ENCODE results near the gene KLHL28. TPM values are rescaled to one million over a fixed set of nuclear protein-coding genes. Genes with fewer than 3 reads are reported as not detected.

Gene KLHL28
- total and polyA plus RNA-seq, 2 donors (not counting 1 experiment from before 2014, with no cell fraction given): 6.1 to 9.7 TPM

DNA sequence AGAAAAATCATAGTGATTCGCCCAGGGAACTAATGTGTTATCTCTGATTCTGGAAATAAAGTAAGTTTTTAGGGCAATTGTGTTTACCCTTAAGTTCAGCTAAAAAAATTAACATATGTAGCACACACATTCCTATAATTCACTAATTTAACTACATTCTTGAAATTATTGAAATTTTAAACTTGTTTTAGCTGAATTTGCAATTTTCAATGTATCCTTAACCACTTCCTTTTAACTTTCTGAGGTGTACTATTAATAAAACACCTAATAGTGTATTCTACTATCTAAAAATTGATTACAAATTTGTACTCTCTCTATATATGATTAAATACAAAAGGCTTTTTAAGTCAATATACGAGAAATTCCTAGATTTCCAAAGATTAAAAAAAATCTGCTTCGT is 2.2 kb downstream of the KLHL28 start:
- no peak for DNase-seq (ENCODE audit: low read depth in 2 of 2)
- H3K27ac ChIP-seq (ENCODE audit: insufficient read depth, low read length): no peak overlapping the region
- H3K9me3 ChIP-seq (ENCODE audit: control insufficient read depth, insufficient read depth, low read depth, low read length): no peaks in the 10 kb centered on the region
- TF ChIP-seq EZH2 (IDR thresholded peaks at IDR 0.05; ENCODE audit: low read length, missing control alignments): no peak
- TF ChIP-seq, protein P1, sequence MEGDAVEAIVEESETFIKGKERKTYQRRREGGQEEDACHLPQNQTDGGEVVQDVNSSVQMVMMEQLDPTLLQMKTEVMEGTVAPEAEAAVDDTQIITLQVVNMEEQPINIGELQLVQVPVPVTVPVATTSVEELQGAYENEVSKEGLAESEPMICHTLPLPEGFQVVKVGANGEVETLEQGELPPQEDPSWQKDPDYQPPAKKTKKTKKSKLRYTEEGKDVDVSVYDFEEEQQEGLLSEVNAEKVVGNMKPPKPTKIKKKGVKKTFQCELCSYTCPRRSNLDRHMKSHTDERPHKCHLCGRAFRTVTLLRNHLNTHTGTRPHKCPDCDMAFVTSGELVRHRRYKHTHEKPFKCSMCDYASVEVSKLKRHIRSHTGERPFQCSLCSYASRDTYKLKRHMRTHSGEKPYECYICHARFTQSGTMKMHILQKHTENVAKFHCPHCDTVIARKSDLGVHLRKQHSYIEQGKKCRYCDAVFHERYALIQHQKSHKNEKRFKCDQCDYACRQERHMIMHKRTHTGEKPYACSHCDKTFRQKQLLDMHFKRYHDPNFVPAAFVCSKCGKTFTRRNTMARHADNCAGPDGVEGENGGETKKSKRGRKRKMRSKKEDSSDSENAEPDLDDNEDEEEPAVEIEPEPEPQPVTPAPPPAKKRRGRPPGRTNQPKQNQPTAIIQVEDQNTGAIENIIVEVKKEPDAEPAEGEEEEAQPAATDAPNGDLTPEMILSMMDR (conservative IDR thresholded peaks at IDR 0.05 in 1 of 2, IDR thresholded peaks at IDR 0.05 in 1 of 2; ENCODE audit: low read depth in 1 of 2, low read length in 2 of 2): no peak
- H3K79me2 ChIP-seq (ENCODE audit: control insufficient read depth, insufficient read depth, low read length): peaks cover 79% of the 10 kb centered on the region
- H2AFZ ChIP-seq (ENCODE audit: low read length): no peak overlapping the region
- peak overlapping the region; percentile 1 to 98 (median 81) for H3K4me3 ChIP-seq (replicated peaks in 1 of 4; ENCODE audit: control extremely low read depth in 1 of 4, insufficient read depth in 1 of 4, low read depth in 3 of 4, low read length in 4 of 4)
- H3K4me1 ChIP-seq (ENCODE audit: control insufficient read depth, extremely low read depth, insufficient read depth, low read length): peaks cover 2% of the 10 kb centered on the region
- no peaks in the 10 kb centered on the region for H4K20me1 ChIP-seq (ENCODE audit: control insufficient read depth, extremely low read depth, insufficient read depth, low read length)
- H3K4me2 ChIP-seq (ENCODE audit: extremely low read depth, insufficient read depth, low read length): peak overlapping the region; percentile 91
- no peaks in the 10 kb centered on the region for H3K27me3 ChIP-seq (ENCODE audit: control insufficient read depth, insufficient read depth, low read length)
- H3K36me3 ChIP-seq (ENCODE audit: control insufficient read depth, insufficient read depth, low read length): no peaks in the 10 kb centered on the region
- no peak overlapping the region for H3K9ac ChIP-seq (ENCODE audit: insufficient read depth, low read length)

DNA sequence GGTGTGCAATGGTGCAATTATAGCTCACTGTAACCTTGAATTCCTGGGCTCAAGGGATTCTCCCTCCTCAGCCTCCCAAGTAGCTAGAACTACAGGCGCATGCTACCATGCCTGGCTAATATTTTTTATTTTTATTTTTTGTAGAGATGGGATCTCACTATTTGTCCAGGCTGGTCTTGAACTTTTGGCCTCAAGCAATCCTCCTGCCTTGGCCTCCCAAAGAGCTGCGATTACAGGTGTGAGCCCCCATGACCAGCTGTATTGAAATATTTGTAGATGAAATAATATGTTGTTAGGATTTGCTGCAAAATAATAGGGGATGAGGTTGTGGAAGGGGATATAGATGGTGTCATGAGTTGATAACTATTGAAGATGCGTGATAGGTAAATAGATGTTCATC is 4.9 kb downstream of the KLHL28 start:
- Histone ChIP-seq H4K20me1 (ENCODE audit: control insufficient read depth, extremely low read depth, insufficient read depth, low read length) (no peaks in the 10 kb centered on the region), H3K27ac (ENCODE audit: insufficient read depth, low read length) (no peak overlapping the region), H3K4me3 (replicated peaks in 1 of 4; ENCODE audit: control extremely low read depth in 1 of 4, insufficient read depth in 1 of 4, low read depth in 3 of 4, low read length in 4 of 4) (no peak overlapping the region), H3K9me3 (ENCODE audit: control insufficient read depth, insufficient read depth, low read depth, low read length) (no peaks in the 10 kb centered on the region), H2AFZ (ENCODE audit: low read length) (no peak overlapping the region), H3K27me3 (ENCODE audit: control insufficient read depth, insufficient read depth, low read length) (no peaks in the 10 kb centered on the region), H3K4me1 (ENCODE audit: control insufficient read depth, extremely low read depth, insufficient read depth, low read length) (peaks cover 2% of the 10 kb centered on the region), H3K9ac (ENCODE audit: insufficient read depth, low read length) (no peak overlapping the region), H3K79me2 (ENCODE audit: control insufficient read depth, insufficient read depth, low read length) (peaks cover 61% of the 10 kb centered on the region), H3K4me2 (ENCODE audit: extremely low read depth, insufficient read depth, low read length) (no peak overlapping the region), H3K36me3 (ENCODE audit: control insufficient read depth, insufficient read depth, low read length) (no peaks in the 10 kb centered on the region)
- no peak for DNase-seq (ENCODE audit: low read depth in 2 of 2)
- no peak for TF ChIP-seq EZH2 (IDR thresholded peaks at IDR 0.05; ENCODE audit: low read length, missing control alignments)
- TF ChIP-seq, protein P1 (conservative IDR thresholded peaks at IDR 0.05 in 1 of 2, IDR thresholded peaks at IDR 0.05 in 1 of 2; ENCODE audit: low read depth in 1 of 2, low read length in 2 of 2): no peak

DNA sequence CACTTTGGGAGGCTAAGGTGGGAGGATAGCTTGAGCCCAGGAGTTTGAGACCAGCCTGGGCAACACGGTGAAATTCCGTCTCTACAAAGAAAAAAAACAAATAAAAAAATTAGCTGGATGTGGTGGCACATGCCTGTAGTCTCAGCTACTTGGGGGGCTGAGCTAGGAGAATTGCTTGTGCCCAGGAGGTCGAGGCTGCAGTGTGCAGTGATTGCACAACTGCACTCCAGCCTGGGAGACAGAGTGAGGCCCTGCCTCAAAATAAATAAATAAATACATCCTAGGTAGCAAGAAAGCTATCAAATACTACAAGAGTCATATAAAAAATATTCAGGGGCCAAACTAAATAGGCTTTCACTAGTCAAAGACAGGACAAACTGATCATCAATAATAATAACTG is 6.2 kb downstream of the KLHL28 start:
- Histone ChIP-seq H3K36me3 (ENCODE audit: control insufficient read depth, insufficient read depth, low read length) (no peaks in the 10 kb centered on the region), H2AFZ (ENCODE audit: low read length) (no peak overlapping the region), H3K4me3 (replicated peaks in 1 of 4; ENCODE audit: control extremely low read depth in 1 of 4, insufficient read depth in 1 of 4, low read depth in 3 of 4, low read length in 4 of 4) (no peak overlapping the region), H3K27me3 (ENCODE audit: control insufficient read depth, insufficient read depth, low read length) (no peaks in the 10 kb centered on the region), H3K79me2 (ENCODE audit: control insufficient read depth, insufficient read depth, low read length) (peaks cover 56% of the 10 kb centered on the region), H3K9ac (ENCODE audit: insufficient read depth, low read length) (no peak overlapping the region), H3K4me2 (ENCODE audit: extremely low read depth, insufficient read depth, low read length) (no peak overlapping the region), H3K27ac (ENCODE audit: insufficient read depth, low read length) (no peak overlapping the region), H3K4me1 (ENCODE audit: control insufficient read depth, extremely low read depth, insufficient read depth, low read length) (peaks cover 2% of the 10 kb centered on the region), H4K20me1 (ENCODE audit: control insufficient read depth, extremely low read depth, insufficient read depth, low read length) (no peaks in the 10 kb centered on the region), H3K9me3 (ENCODE audit: control insufficient read depth, insufficient read depth, low read depth, low read length) (no peaks in the 10 kb centered on the region)
- TF ChIP-seq, protein P1 (conservative IDR thresholded peaks at IDR 0.05 in 1 of 2, IDR thresholded peaks at IDR 0.05 in 1 of 2; ENCODE audit: low read depth in 1 of 2, low read length in 2 of 2): no peak
- TF ChIP-seq EZH2 (IDR thresholded peaks at IDR 0.05; ENCODE audit: low read length, missing control alignments): no peak
- no peak for DNase-seq (ENCODE audit: low read depth in 2 of 2)
